Measurements from ENCODE around the gene MCM9.

MCM9 gene

GRCh38 chr6:118830691-118831090, 104.3 kb downstream of the MCM9 start:
- H3K36me3 ChIP-seq (ENCODE audit: control insufficient read depth, insufficient read depth, low read length), result peaks cover 15% of the 10 kb centered on the region
- H3K4me3 ChIP-seq (ENCODE audit: extremely low read depth, insufficient read depth, low read length, poor library complexity, severe bottlenecking), result no peak overlapping the region
- H3K9me3 ChIP-seq (ENCODE audit: control insufficient read depth, low read length), result no peaks in the 10 kb centered on the region
- no peak overlapping the region for H3K27ac ChIP-seq (ENCODE audit: low read depth, low read length, severe bottlenecking)
- 88 to 93% methylated on average over 1 to 2 of the region's 2 CpGs for WGBS, 2 experiments (ENCODE audit: insufficient coverage in 2 of 2)
- no peaks in the 10 kb centered on the region for H3K4me1 ChIP-seq (ENCODE audit: control insufficient read depth, insufficient read depth, low read length, poor library complexity, severe bottlenecking)

- peaks cover 17% of the 10 kb centered on the region for H3K36me3 ChIP-seq (ENCODE audit: control insufficient read depth, insufficient read depth, low read length)
- 100% methylated on average over 1 of the region's 2 CpGs for WGBS, 2 experiments (ENCODE audit: insufficient coverage in 2 of 2)
- no peaks in the 10 kb centered on the region for H3K4me1 ChIP-seq (ENCODE audit: control insufficient read depth, insufficient read depth, low read length, poor library complexity, severe bottlenecking)
- H3K4me3 ChIP-seq (ENCODE audit: extremely low read depth, insufficient read depth, low read length, poor library complexity, severe bottlenecking), result no peak overlapping the region
- no peaks in the 10 kb centered on the region for H3K9me3 ChIP-seq (ENCODE audit: control insufficient read depth, low read length)
- H3K27ac ChIP-seq (ENCODE audit: low read depth, low read length, severe bottlenecking), result no peak overlapping the region
Observed at GRCh38 chr6:118829817-118830478, 105.0 kb downstream of the MCM9 start.

- WGBS, 2 experiments (ENCODE audit: insufficient coverage in 2 of 2), result 80 to 90% methylated on average over 4 of the region's 4 CpGs
- Histone ChIP-seq H3K36me3 (ENCODE audit: control insufficient read depth, insufficient read depth, low read length) (peaks cover 20% of the 10 kb centered on the region), H3K4me1 (ENCODE audit: control insufficient read depth, insufficient read depth, low read length, poor library complexity, severe bottlenecking) (no peaks in the 10 kb centered on the region), H3K27ac (ENCODE audit: low read depth, low read length, severe bottlenecking) (no peak overlapping the region), H3K9me3 (ENCODE audit: control insufficient read depth, low read length) (no peaks in the 10 kb centered on the region), H3K4me3 (ENCODE audit: extremely low read depth, insufficient read depth, low read length, poor library complexity, severe bottlenecking) (no peak overlapping the region)
Observed at GRCh38 chr6:118826096-118826495, 108.9 kb downstream of the MCM9 start.

- WGBS, 2 experiments (ENCODE audit: insufficient coverage in 2 of 2), result 94 to 100% methylated on average over 1 to 4 of the region's 4 CpGs
- Histone ChIP-seq H3K36me3 (ENCODE audit: control insufficient read depth, insufficient read depth, low read length) (peaks cover 20% of the 10 kb centered on the region), H3K4me3 (ENCODE audit: extremely low read depth, insufficient read depth, low read length, poor library complexity, severe bottlenecking) (no peak overlapping the region), H3K9me3 (ENCODE audit: control insufficient read depth, low read length) (no peaks in the 10 kb centered on the region), H3K4me1 (ENCODE audit: control insufficient read depth, insufficient read depth, low read length, poor library complexity, severe bottlenecking) (no peaks in the 10 kb centered on the region), H3K27ac (ENCODE audit: low read depth, low read length, severe bottlenecking) (no peak overlapping the region)
Observed at GRCh38 chr6:118825661-118826060, 109.3 kb downstream of the MCM9 start.

- 100% methylated on average over 2 of the region's 2 CpGs for WGBS, 2 experiments (ENCODE audit: insufficient coverage in 2 of 2)
- Histone ChIP-seq H3K4me1 (ENCODE audit: control insufficient read depth, insufficient read depth, low read length, poor library complexity, severe bottlenecking) (peaks cover 3% of the 10 kb centered on the region), H3K27ac (ENCODE audit: low read depth, low read length, severe bottlenecking) (no peak overlapping the region), H3K36me3 (ENCODE audit: control insufficient read depth, insufficient read depth, low read length) (no peaks in the 10 kb centered on the region), H3K9me3 (ENCODE audit: control insufficient read depth, low read length) (no peaks in the 10 kb centered on the region), H3K4me3 (ENCODE audit: extremely low read depth, insufficient read depth, low read length, poor library complexity, severe bottlenecking) (no peak overlapping the region)
Observed at GRCh38 chr6:118815495-118815894, 119.5 kb downstream of the MCM9 start.

GRCh38 chr6:118813775-118814174, 121.2 kb downstream of the MCM9 start:
- no peak overlapping the region for H3K4me3 ChIP-seq (ENCODE audit: extremely low read depth, insufficient read depth, low read length, poor library complexity, severe bottlenecking)
- 94 to 100% methylated on average over 2 of the region's 2 CpGs for WGBS, 2 experiments (ENCODE audit: insufficient coverage in 2 of 2)
- H3K9me3 ChIP-seq (ENCODE audit: control insufficient read depth, low read length), result no peaks in the 10 kb centered on the region
- peaks cover 3% of the 10 kb centered on the region for H3K4me1 ChIP-seq (ENCODE audit: control insufficient read depth, insufficient read depth, low read length, poor library complexity, severe bottlenecking)
- no peak overlapping the region for H3K27ac ChIP-seq (ENCODE audit: low read depth, low read length, severe bottlenecking)
- no peaks in the 10 kb centered on the region for H3K36me3 ChIP-seq (ENCODE audit: control insufficient read depth, insufficient read depth, low read length)

- Histone ChIP-seq H3K4me3 (ENCODE audit: extremely low read depth, insufficient read depth, low read length, poor library complexity, severe bottlenecking) (no peak overlapping the region), H3K36me3 (ENCODE audit: control insufficient read depth, insufficient read depth, low read length) (no peaks in the 10 kb centered on the region), H3K9me3 (ENCODE audit: control insufficient read depth, low read length) (no peaks in the 10 kb centered on the region), H3K4me1 (ENCODE audit: control insufficient read depth, insufficient read depth, low read length, poor library complexity, severe bottlenecking) (peaks cover 3% of the 10 kb centered on the region), H3K27ac (ENCODE audit: low read depth, low read length, severe bottlenecking) (no peak overlapping the region)
- WGBS, 2 experiments (ENCODE audit: insufficient coverage in 2 of 2), result 100% methylated on average over 1 of the region's 1 CpG; no CpG with 5 or more reads in 1 of the 2 experiments
Observed at GRCh38 chr6:118812970-118813369, 122.0 kb downstream of the MCM9 start.

GRCh38 chr6:118810420-118811027, 124.4 kb downstream of the MCM9 start:
- H3K27ac ChIP-seq (ENCODE audit: low read depth, low read length, severe bottlenecking), result no peak overlapping the region
- 78 to 80% methylated on average over 2 to 3 of the region's 4 CpGs for WGBS, 2 experiments (ENCODE audit: insufficient coverage in 2 of 2)
- H3K36me3 ChIP-seq (ENCODE audit: control insufficient read depth, insufficient read depth, low read length), result no peaks in the 10 kb centered on the region
- H3K4me3 ChIP-seq (ENCODE audit: extremely low read depth, insufficient read depth, low read length, poor library complexity, severe bottlenecking), result no peak overlapping the region
- H3K4me1 ChIP-seq (ENCODE audit: control insufficient read depth, insufficient read depth, low read length, poor library complexity, severe bottlenecking), result peaks cover 3% of the 10 kb centered on the region
- H3K9me3 ChIP-seq (ENCODE audit: control insufficient read depth, low read length), result no peaks in the 10 kb centered on the region

GRCh38 chr6:118808793-118809638, 125.9 kb downstream of the MCM9 start:
- Histone ChIP-seq H3K9me3 (ENCODE audit: control insufficient read depth, low read length) (no peaks in the 10 kb centered on the region), H3K4me1 (ENCODE audit: control insufficient read depth, insufficient read depth, low read length, poor library complexity, severe bottlenecking) (peaks cover 2% of the 10 kb centered on the region), H3K4me3 (ENCODE audit: extremely low read depth, insufficient read depth, low read length, poor library complexity, severe bottlenecking) (no peak overlapping the region), H3K36me3 (ENCODE audit: control insufficient read depth, insufficient read depth, low read length) (no peaks in the 10 kb centered on the region), H3K27ac (ENCODE audit: low read depth, low read length, severe bottlenecking) (no peak overlapping the region)
- WGBS, 2 experiments (ENCODE audit: insufficient coverage in 2 of 2), result 82 to 95% methylated on average over 3 to 5 of the region's 5 CpGs

- Histone ChIP-seq H3K36me3 (ENCODE audit: control insufficient read depth, insufficient read depth, low read length) (no peaks in the 10 kb centered on the region), H3K4me1 (ENCODE audit: control insufficient read depth, insufficient read depth, low read length, poor library complexity, severe bottlenecking) (no peaks in the 10 kb centered on the region), H3K4me3 (ENCODE audit: extremely low read depth, insufficient read depth, low read length, poor library complexity, severe bottlenecking) (no peak overlapping the region), H3K27ac (ENCODE audit: low read depth, low read length, severe bottlenecking) (no peak overlapping the region), H3K9me3 (ENCODE audit: control insufficient read depth, low read length) (no peaks in the 10 kb centered on the region)
- 72 to 90% methylated on average over 2 to 4 of the region's 4 CpGs for WGBS, 2 experiments (ENCODE audit: insufficient coverage in 2 of 2)
Observed at GRCh38 chr6:118804091-118804490, 130.9 kb downstream of the MCM9 start.
